HG03565 (cell line): ENCODE data around the gene LPCAT3.
"Not testable (repeated sequence)": the region's sequence is repeated elsewhere in the genome, so short reads cannot be mapped to it uniquely, and the experiment has no call there.

Experiments used
- ATAC-seq: cut with Tn5 transposase; IDR thresholded peaks from one replicate; pipeline ENCODE4 v1.9.1; 2021; ENCODE audit warnings: mild to moderate bottlenecking, moderate library complexity; ENCODE audit not compliant: unreplicated experiment

Gene LPCAT3

GRCh38 chr12:7038591-7038990 lies 20.3 kb upstream of the LPCAT3 start:
- ATAC-seq: no peak

DNA sequence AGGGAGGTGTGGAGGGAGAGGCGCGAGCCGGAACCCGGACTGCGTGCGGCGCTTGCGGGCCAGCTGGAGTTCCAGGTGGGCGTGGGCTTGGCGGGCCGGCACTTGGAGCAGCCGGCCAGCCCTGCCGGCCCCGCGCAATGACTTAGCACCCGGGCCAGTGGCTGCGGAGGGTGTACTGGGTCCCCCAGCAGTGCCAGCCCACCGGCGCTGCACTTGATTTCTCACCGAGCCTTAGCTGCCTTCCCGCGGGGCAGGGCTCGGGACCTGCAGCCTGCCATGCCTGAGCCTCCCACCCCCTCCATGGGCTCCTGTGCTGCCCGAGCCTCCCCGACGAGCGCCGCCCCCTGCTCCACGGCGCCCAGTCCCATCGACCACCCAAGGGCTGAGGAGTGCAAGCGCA lies 19.1 kb upstream of the LPCAT3 start:
- not testable (repeated sequence) for ATAC-seq

GRCh38 chr12:7035463-7035862 lies 17.2 kb upstream of the LPCAT3 start:
- ATAC-seq: no peak

DNA sequence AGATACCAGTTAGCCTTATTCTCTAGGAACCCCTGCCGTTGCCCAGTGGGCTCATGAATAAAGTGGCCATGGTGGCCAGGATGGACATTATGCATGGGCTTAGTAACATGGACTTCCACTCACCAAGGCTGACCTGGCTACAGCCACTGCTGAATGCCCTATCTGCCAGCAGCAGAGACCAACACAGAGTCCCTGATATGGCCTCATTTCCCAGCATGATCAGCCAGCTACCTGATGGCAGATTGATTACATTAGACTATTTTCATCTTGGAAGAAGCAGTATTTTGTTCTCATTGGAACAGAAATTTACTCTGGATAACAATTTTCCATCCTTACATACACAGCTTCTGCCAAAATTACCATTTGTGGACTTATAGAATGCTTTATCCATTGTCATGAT lies 16.2 kb upstream of the LPCAT3 start:
- no peak for ATAC-seq

- no peak for ATAC-seq
These were observed 14.7 kb upstream of the LPCAT3 start for GRCh38 chr12:7032990-7033389.

GRCh38 chr12:7031306-7031705 lies 13.0 kb upstream of the LPCAT3 start:
- no peak for ATAC-seq

GRCh38 chr12:7026854-7027253 lies 8.6 kb upstream of the LPCAT3 start:
- ATAC-seq: no peak

DNA sequence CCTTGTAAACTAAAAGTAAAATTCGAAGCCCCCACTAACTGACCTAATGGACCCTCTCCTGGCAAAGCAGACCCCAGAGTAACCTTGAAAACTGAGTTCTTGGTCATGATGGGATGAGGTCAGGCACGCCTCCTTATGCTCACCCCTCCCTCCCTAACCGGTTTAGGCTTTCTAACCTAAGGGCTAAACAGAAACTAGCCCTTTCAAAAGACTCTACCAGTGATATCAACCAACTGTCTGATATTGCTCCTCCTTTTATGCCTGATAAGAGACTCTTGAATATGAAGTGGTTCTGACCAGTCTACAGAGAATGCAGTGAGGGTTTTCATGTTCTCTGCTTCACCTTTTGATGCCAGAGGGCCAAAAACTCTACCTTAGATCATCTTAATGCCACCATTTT lies 4.8 kb upstream of the LPCAT3 start:
- no peak for ATAC-seq

GRCh38 chr12:7021956-7022355 lies 3.7 kb upstream of the LPCAT3 start:
- ATAC-seq: no peak

GRCh38 chr12:7019043-7019569 lies 830 bp upstream of the LPCAT3 start:
- ATAC-seq: no peak

DNA sequence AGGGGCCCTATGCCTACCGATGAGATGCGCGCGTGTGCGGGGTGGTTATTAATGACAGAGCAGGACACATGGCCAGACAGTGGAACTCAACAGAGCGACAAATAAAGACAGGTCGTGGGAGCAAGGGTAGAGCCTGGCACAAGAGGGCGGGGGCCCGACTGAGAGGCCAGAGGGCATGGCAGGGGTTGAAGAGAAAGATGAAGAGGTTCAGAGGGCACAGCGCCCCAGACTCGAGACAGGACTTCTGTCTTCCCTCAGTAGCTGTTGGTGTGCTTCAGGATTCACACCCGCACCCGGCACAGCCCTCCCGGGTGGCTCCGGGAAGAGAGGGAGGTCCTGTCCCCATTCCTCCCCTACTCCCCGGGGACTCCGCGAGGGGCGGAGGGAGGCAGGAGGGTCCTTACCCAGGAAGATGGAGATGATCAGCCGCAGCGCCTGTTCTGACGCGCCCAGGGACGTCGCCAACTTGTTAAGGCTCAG lies 366 bp downstream of the LPCAT3 start:
- ATAC-seq: peak; percentile 3

DNA sequence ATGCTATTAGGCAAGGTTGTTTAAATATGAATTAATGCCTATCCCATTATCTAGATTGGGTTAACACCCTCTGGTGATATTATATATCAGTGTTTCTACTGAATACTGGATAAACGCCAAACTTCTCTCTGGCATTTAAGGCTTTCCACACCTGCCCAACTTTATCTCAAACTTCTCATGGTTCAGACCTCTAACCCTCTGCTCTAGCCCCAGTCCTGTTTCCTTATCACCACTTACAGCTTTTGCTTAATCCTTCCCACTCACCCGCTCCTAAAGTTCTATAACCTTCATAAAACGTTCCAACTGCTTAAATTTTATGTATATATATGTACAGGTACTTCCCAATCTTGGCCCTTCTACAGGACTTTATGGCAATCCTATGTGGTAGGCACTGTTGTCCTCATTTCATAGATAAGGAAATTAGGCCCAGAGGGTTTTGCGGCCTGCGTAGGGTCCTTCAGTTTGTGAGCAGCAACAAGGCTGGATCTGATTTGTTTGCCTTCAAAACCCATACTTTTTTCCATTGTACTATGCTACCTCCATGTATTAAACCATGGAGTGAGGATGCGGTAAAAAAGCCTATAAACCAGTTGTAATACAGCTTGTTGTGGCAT lies 1.2 kb downstream of the LPCAT3 start:
- ATAC-seq: no peak

DNA sequence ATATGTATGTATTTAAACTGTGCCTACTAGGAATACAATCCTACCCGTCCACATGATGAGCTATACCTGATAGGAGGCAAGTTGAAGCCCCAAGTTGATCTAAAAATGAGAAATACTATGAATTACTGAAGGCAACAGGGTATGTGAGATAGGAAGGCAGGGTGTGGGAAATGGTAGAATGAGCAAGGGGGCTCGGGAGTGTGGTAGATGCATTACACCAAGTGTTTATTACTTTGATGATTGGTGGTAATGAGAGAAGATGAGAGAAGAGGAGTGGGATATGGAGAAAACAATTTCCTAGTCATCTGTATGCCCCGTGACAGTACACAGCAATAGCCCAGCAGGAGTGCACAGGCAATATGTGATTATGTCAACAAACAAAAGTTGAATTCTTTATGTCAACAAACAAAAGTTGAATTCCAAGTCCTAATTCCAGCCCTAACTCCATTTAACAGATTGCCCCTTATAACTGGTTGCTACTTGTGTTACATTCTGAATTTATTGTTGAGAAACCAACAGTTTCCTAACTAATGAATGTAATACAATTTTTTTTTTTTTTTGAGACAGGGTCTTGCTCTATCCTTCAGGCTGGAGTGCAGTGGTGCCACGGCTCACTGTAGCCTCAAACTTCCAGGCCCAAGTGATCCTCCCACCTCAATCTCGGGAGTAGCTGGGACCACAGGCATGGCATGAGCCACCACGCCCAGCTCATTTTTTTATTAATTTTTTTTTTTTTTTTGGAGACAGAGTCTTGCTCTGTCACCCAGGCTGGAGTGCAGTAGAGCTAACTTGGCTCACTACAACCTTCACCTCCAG lies 2.5 kb downstream of the LPCAT3 start:
- no peak for ATAC-seq

GRCh38 chr12:7013101-7013500 lies 5.2 kb downstream of the LPCAT3 start:
- ATAC-seq: no peak

GRCh38 chr12:7012024-7012607 lies 6.2 kb downstream of the LPCAT3 start:
- no peak for ATAC-seq

- ATAC-seq: not testable (repeated sequence)
These were observed 6.9 kb downstream of the LPCAT3 start for GRCh38 chr12:7011398-7011797.

GRCh38 chr12:7009512-7009911 lies 8.8 kb downstream of the LPCAT3 start:
- ATAC-seq: no peak

DNA sequence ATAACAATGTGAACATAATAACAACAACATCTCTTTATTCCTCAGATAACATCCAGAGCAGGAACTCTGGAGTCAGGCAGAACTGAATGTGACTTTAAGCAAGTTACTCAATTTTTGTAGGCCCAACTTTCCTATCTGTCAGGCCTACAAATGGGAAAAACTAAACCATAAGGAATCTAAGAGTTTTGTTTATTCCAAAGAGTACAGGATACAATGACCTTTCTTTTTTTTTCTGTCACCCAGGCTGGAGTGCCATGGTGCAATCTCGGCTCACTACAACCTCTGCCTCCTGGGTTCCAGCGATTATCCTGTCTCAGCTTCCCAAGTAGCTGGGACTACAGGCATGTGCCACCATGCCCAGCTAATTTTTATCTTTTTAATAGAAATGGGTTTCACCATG lies 9.4 kb downstream of the LPCAT3 start:
- no peak for ATAC-seq

DNA sequence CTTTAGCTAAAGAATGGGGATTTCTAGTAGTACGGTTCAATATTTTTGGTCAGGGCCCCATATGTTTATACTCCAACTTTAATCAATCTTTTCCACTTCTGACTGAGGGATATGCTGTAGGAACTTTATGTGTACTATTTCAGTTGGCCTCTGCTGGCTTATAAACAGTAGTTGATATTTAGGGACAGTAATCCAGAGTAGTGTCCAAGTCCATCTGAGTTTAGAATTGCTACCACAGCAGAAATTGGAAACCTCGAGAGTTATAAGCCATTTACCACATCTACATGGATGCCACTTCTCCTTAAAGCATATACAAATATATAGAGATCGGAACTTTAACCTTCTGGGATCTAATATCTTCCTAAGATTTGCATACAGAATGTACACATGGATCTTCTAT lies 11.6 kb downstream of the LPCAT3 start:
- ATAC-seq: no peak

DNA sequence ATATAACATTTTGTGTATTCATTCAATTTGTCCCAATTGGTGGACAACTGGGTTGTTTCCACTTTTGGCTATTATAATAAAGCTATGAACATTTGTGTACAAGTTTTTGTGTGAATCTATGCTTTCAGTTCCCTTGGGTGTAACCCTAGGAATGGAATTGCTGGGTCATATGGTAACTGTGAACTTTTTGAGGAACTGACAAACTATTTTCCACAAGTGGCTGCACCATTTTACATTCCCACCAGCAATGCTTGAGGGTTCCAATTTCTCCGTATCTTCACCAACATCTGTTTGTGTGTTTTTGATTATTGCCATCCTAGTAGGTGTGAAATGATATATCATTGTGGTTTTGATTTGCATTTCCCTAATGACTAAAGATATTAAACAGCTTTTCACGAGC lies 13.0 kb downstream of the LPCAT3 start:
- no peak for ATAC-seq

DNA sequence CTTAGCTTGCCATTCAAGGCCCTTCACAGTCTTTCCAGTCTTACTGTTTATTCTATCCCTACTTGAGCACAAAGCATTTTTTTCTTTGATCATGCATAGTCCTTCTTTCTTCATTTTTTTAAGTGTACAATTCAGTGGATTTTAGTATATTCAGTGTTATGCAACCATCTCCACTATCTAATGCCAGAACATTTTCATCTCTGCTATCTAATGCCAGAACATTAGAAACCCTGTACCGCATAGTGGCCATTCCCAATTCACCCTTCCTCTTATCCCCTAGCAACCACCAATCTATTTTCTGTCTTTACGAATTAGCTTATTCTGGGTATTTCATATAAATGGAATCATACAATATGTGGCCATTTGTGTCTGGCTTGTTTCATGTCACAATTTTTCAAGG lies 13.4 kb downstream of the LPCAT3 start:
- ATAC-seq: no peak

DNA sequence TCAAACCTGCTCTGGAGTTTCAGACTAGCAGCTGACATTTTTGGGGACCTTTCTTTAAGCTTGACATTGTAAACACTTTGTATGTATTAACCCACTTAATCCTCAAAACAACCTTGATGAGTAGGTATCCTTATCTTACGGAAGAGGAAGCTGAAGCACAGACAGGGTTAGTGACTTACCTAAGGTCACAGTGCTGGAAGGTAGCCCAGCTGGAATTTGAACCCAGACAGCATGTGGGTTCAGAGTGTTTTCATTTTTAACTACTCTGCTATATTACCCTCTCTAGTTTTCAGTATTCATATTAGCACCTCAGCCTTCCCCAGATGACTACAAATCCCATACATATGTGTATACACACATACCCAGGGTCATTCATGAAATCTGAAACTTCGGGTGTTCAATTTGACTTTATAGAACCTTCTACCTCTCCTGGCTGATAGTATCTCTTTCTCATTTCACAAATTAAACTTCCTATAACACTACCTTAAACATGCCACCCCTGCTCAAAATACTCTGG lies 13.9 kb downstream of the LPCAT3 start:
- ATAC-seq: no peak
